Measurements from ENCODE around the gene DTNB. TPM values are rescaled to one million over a fixed set of nuclear protein-coding genes. Genes with fewer than 3 reads are reported as not detected.

Gene DTNB
- total RNA-seq, 4 donors from 2014 or later: 3.9 to 8.7 (median 4.4) TPM

- Histone ChIP-seq H3K4me3 (no peak overlapping the region), H3K4me1 (peaks cover 3 to 23% (median 17%) of the 10 kb centered on the region in 3 donors), H3K27me3 (no peaks in the 10 kb centered on the region), H3K36me3 (no peaks in the 10 kb centered on the region), H3K27ac (no peak overlapping the region), H3K9me3 (no peaks in the 10 kb centered on the region)
- 90 to 100% methylated on average over 3 to 5 of the region's 5 CpGs for WGBS, 2 donors (ENCODE audit: low coverage in 1 of 2)
- no peak for ATAC-seq
- no peak for TF ChIP-seq POLR2AphosphoS5 (IDR thresholded peaks at IDR 0.05)
- TF ChIP-seq CTCF (IDR thresholded peaks at IDR 0.05): no peak
- TF ChIP-seq EP300 (IDR thresholded peaks at IDR 0.05): no peak
- no peak for TF ChIP-seq POLR2A (IDR thresholded peaks at IDR 0.05)
Measured at GRCh38 chr2:25380023-25380422, 293.4 kb downstream of the DTNB start.

GRCh38 chr2:25379535-25379934, 293.8 kb downstream of the DTNB start:
- H3K36me3 ChIP-seq: no peaks in the 10 kb centered on the region
- H3K4me1 ChIP-seq: peaks cover 3 to 23% (median 17%) of the 10 kb centered on the region in 3 donors
- no peak for TF ChIP-seq POLR2A (IDR thresholded peaks at IDR 0.05)
- TF ChIP-seq POLR2AphosphoS5 (IDR thresholded peaks at IDR 0.05): no peak
- TF ChIP-seq CTCF (IDR thresholded peaks at IDR 0.05): no peak
- no peak for TF ChIP-seq EP300 (IDR thresholded peaks at IDR 0.05)
- 80 to 100% methylated on average over 1 of the region's 6 CpGs for WGBS, 2 donors (ENCODE audit: low coverage in 1 of 2)
- H3K27ac ChIP-seq: no peak overlapping the region
- ATAC-seq: no peak
- H3K9me3 ChIP-seq: no peaks in the 10 kb centered on the region
- no peaks in the 10 kb centered on the region for H3K27me3 ChIP-seq
- no peak overlapping the region for H3K4me3 ChIP-seq

- H3K4me1 ChIP-seq: peaks cover 3 to 23% (median 17%) of the 10 kb centered on the region in 3 donors
- no peak for ATAC-seq
- H3K27me3 ChIP-seq: no peaks in the 10 kb centered on the region
- H3K9me3 ChIP-seq: no peaks in the 10 kb centered on the region
- no peak overlapping the region for H3K4me3 ChIP-seq
- H3K36me3 ChIP-seq: no peaks in the 10 kb centered on the region
- 88 to 90% methylated on average over 5 of the region's 10 CpGs for WGBS, 2 donors (ENCODE audit: low coverage in 1 of 2)
- no peak overlapping the region for H3K27ac ChIP-seq
- TF ChIP-seq POLR2AphosphoS5 (IDR thresholded peaks at IDR 0.05): no peak
- TF ChIP-seq CTCF (IDR thresholded peaks at IDR 0.05): no peak
- TF ChIP-seq EP300 (IDR thresholded peaks at IDR 0.05): no peak
- no peak for TF ChIP-seq POLR2A (IDR thresholded peaks at IDR 0.05)
Measured at GRCh38 chr2:25378731-25379490, 294.5 kb downstream of the DTNB start.

GRCh38 chr2:25377822-25378421, 295.5 kb downstream of the DTNB start:
- TF ChIP-seq POLR2A (IDR thresholded peaks at IDR 0.05) (no peak), EP300 (IDR thresholded peaks at IDR 0.05) (no peak), CTCF (IDR thresholded peaks at IDR 0.05) (no peak), POLR2AphosphoS5 (IDR thresholded peaks at IDR 0.05) (no peak)
- H3K4me3 ChIP-seq: no peak overlapping the region
- no peaks in the 10 kb centered on the region for H3K27me3 ChIP-seq
- no peaks in the 10 kb centered on the region for H3K36me3 ChIP-seq
- H3K4me1 ChIP-seq: peaks cover 3 to 23% (median 17%) of the 10 kb centered on the region in 3 donors
- WGBS, 2 donors (ENCODE audit: low coverage in 1 of 2): 92 to 100% methylated on average over 1 to 5 of the region's 22 CpGs
- peak overlapping the region in 2 of 4 donors; percentile 70 to 73 for H3K27ac ChIP-seq
- H3K9me3 ChIP-seq: no peaks in the 10 kb centered on the region
- ATAC-seq: no peak

Data from gastroesophageal sphincter (tissue), 4 donors.